Stimulated activated CD4-positive, alpha-beta T cell treated with anti-CD3 and anti-CD28 coated beads, Interleukin-4, amount 100 ng/mL, for 24 hours (primary cell): Measurements from ENCODE around the gene MCTP2.

ENCODE experiments used
- DNase-seq: peaks from one replicate; pipeline ENCODE4 v3.0.0-alpha.2; 2020

MCTP2 gene, protein sequence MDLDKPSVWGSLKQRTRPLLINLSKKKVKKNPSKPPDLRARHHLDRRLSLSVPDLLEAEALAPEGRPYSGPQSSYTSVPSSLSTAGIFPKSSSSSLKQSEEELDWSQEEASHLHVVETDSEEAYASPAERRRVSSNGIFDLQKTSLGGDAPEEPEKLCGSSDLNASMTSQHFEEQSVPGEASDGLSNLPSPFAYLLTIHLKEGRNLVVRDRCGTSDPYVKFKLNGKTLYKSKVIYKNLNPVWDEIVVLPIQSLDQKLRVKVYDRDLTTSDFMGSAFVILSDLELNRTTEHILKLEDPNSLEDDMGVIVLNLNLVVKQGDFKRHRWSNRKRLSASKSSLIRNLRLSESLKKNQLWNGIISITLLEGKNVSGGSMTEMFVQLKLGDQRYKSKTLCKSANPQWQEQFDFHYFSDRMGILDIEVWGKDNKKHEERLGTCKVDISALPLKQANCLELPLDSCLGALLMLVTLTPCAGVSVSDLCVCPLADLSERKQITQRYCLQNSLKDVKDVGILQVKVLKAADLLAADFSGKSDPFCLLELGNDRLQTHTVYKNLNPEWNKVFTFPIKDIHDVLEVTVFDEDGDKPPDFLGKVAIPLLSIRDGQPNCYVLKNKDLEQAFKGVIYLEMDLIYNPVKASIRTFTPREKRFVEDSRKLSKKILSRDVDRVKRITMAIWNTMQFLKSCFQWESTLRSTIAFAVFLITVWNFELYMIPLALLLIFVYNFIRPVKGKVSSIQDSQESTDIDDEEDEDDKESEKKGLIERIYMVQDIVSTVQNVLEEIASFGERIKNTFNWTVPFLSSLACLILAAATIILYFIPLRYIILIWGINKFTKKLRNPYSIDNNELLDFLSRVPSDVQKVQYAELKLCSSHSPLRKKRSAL

DNA sequence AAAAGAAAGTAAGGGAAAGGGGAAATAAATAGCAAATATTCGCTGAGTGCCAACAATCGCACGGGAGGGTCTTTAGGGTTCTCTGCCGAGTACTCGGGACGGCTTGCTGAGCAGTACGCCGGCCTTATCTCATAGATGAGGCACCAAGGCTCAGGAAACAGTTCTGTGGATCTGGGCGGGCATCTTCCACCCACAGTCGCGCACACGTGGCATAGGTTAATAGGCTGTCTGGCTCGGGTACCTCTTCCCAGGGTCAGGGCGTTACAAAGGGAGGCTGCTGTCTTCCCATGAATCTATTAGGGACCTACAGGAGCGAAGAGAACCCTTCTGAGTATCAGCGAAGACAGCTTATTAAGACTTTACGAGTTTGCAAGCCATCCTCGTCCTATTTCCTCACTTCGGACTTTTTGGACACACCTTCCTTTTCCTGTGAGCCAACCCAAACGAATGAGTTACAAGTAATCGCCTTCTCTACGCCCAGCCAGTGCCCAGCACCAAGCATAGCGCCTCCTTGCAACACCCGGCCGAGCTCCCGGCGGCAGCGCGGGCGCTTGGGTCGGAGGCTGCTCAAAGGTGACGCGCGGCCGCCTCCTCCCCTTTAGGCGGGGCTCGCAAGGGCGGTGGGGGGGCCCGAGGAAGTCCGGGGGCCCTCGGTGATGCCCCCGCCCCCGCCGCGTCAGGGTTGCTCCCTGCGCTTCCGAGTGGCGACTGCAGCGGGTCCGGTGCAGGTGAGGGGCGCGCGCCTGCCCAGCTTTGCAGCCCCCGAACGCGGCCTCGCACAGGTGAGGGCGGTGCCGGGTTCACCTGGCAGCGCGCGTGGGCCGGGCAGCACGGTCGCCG is at the start of gene MCTP2:
MCTP2 (plus strand) TSS at position 679 of the 840 bp plus-strand sequence. CDS start 66,705 bp downstream, outside the sequence.
- peak; percentile 76 for DNase-seq

DNA sequence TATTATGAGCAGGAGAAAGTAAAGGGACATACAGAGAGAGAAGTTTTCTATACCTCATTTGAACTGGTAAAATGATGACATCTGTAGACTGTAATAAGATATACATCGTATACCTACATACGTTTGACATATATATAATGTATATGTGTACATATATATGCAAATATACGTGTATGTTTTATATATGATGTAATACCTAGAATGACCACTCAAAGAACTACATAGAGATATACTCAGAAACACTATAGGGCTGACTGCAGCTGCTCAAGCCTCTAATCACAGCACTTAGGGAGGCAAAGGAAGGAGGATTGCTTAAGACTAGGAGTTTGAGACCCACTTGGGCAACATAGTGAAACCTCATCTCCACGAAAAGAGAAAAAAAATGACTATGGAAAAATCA is 48.5 kb upstream of the MCTP2 start:
- DNase-seq: no peak

DNA sequence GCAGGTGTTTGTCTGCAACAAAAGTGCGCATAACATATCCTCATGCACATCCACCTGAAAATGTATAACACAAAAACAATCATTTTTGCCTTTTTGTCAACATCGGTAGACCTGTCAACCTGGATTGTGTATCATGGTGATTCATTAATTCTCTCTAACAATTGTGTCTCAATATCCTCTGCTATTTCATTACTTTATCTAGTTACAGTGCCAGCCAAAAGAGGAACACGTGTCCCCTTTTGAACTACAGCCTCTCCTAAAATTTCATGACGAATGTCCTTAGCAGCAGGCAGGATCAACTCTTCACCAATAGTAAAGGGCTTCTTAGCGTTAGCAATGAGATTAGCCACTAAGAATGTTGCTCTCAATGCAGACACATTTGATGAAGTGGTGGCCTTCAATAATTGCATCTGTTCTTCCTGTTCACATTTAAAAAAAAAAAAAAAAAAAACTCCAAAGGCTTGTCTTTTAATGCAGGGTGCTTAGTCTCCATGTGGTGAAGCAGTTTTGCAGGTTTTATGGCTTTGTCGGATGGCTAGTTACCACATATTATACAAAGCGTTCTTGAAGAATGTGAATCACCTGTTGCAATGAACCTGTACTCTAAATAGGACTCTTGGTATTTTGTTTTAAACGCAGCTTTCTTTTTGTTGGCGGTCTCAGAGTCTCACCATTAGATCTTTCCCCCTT is 45.7 kb upstream of the MCTP2 start:
- no peak for DNase-seq

DNA sequence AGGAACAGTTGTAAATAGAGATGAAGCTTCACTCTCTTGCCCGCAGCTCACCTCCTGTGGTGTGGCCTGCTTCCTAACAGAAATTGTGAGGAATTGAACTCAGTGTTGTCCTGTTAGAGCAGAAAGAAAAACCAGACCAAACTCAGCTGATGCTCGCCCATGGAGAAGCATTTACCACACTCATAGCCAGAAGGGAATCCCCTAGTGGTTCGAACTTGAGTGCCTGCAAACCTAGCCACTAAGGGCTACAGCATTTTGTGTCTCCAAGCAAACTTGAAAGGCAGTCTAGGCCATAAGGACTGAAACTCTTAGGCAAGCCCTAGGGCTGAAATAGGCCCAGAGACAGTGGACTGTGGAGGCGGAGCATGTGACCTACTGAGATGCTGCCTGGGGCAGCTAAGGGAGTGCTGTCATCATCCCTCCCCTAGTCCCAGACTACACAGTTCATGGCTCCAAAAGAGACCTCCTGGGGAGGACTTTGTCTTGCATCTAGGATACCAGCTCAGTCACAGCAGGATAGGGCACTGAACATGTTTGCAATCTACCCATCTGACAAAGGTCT is 44.5 kb upstream of the MCTP2 start:
- DNase-seq: no peak

DNA sequence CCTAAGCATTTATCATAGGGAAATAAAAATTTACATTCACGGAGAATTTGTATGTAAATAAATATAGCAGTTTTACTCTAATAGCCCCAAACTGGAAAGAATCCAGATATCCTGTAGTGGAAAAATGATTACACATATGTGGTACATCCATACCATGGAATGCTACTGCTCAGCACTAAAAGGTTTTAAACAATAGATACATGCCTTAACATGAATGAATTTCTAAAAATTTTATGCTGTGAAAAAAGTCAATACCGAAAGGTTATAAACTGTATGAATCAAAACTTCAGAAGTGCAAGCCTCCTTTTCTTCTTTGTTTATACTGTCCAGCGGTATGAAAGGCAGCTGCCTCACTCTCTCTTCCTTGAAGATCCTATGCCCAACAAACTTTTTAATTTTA is 37.5 kb upstream of the MCTP2 start:
- no peak for DNase-seq

DNA sequence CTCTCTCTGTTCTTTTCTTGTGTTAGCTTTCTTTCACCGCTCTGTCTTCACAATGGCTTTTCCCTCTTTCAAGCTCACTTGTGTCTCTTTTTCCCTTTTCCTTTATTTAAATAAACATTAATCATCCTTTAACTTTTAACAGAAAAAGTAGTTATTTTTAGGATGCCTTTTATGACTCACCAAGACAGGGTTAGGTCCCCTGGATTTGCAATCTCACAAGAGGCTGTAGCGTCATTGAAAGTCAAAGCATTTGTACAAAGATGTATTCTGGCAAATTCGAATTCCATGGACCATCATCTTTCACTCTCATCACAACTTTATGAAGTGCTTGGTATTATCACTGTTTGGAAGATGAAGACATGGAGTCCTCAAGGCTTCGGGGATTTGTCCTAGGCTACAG is 34.8 kb upstream of the MCTP2 start:
- DNase-seq: no peak

DNA sequence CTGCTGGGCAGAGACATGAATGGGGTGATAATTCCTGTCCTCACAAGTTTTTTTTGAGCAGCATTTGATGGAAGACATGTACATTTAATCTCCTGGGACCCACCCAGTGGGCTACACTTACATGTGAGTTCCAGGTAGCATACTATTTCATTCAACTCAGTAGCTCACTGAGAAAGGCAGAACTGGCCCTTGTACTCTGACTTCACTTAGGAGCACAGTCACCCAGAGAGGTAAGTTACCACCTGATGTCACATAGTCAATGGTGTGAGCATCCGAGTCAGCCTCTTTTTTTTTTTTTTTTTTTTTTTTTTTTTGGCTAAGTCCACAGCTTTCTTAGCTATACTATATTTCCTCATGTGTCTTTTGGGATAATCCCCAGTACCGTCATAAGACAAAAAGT is 32.7 kb upstream of the MCTP2 start:
- no peak for DNase-seq

DNA sequence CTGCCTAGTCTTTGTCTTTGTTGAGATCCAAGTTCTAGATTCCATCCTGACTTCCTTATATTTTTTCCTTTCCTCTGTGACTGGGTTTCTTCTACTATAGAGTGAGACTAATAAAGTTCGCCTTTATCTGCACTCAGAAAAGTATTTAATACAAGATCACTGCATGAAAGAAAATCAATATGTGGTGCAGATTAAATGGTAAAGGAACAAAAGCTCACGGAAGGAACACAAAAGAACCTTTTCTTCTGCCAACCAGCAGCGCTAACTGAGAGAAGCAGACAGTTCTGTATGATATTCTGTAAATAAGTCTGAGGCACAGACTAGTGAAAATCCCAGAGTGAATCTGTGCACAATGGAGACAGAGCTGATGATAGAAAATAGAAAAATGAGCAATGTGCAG is 31.6 kb upstream of the MCTP2 start:
- no peak for DNase-seq

DNA sequence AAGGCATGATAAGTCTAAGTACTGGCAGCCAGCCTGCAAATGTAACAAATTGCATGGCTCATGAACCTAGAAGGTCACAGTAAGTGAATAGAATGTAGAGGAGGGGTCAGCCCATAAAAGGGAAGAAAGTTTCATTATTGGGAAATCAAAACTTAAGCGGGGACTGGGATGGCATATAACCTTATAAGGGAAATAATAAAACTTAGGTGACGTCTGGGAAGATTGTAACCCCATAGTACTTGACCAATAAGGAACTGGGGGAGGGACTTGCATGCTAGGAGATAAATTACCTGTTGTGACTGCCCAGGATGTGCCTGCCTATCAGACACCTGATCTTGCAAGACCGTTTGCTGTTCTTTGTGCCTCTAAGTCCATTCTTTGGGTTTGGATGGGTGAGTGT is 28.1 kb upstream of the MCTP2 start:
- DNase-seq: no peak

DNA sequence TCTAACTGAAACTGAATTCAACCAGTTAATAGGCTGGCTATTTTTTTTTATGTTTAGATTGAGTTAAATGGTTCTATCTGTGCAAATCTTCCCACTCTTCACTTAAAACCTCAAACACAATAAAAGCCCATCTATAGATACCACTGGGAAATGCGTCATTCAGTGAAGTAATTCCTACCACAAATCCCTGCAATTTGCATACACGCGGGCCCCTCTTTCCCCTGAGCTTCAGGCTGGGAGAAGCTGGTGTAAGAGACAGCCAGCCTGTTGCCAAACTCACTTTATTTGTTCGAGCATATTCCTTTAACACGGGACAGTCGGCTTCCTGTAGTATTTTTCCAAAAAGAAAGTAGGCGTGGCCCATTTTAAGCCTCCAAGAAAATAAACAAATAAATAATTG is 26.0 kb upstream of the MCTP2 start:
- peak; percentile 13 for DNase-seq

DNA sequence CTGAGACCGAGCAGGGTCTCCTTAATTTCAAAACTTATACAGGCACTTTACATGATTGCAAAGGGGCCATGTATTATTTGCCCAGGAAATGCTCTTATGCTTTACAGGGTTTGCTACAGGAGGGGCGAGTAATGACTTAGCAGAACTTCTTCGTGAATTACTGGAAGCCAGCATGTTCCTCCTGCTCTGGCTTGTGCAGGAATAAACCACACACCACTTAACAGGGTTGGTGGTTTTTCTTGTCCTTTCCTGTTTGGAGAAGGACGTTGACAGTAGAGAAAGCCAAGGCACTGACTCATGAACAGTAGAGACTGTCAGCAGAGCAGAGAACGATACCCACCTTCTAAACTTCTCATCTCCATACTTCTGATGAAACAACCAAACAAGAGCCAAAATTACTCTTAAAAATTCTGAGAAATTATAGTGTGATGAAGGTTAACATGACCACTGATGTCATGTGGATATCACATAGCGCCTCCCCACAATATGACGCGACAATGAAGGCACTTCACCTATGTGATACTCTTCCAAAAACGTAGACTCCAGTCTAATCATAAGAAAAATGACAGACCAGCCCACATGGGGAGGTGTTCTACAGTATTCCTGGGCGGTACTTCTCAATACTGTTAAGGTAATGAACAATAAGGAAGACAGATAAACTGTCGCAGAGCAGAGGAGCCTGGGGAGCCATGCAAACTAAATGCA is 24.7 kb upstream of the MCTP2 start:
- peak; percentile 28 for DNase-seq

DNA sequence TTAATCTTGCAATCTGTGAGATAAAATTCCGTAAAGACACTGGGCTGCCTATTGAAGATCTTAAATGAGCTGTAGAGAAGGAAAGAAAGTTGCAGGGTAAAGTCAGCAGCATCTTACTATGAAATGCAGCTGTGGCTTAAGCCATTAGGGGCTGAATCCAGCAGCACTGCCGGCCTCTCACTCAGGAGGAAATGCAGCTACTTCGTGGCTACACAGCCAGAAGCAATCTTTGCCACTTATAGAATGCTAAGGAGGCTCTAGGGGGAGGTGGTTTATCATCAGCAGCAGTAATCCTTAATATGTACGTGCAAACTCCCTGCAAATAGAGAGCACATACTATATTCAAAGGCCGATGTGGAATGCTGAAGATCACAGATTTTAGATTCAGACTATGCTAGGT is 19.1 kb upstream of the MCTP2 start:
- DNase-seq: no peak

DNA sequence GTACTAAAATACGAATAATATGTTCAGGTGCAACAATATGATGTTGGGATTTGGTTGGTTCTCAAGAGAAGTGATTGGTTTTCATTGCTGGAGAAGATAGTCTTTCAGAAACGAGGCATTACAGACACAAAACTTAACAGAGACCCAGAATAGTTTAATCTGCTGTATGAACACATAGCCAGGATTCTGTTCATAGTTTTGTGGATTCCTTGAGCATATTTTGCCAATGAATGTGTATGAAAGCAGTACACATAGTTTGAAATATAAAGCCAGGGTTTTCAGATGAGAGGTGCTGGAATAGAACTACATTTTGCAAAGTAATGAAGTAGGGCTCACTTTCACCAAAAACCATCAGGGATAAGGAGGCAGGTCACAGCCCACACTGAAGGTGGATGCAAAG is 5.7 kb upstream of the MCTP2 start:
- no peak for DNase-seq

DNA sequence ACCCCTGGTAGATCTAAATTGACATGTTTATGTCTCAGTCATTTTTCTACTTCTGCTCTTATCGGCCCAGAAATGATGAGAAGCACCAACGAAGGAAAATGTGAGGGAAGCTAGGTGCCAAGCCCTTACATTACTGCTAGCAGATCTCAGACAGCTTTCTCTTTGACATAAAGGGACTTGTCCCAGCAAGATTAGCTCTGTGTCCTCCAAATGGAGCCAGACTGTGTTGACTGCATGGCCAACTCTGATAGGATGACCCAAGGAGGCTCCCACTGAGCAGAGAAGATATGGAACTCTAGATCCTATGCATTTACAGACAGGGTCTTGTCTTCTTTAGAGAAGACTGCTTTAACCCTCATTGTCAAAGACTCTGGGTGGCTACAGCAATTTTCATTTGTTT is 2.8 kb upstream of the MCTP2 start:
- no peak for DNase-seq

DNA sequence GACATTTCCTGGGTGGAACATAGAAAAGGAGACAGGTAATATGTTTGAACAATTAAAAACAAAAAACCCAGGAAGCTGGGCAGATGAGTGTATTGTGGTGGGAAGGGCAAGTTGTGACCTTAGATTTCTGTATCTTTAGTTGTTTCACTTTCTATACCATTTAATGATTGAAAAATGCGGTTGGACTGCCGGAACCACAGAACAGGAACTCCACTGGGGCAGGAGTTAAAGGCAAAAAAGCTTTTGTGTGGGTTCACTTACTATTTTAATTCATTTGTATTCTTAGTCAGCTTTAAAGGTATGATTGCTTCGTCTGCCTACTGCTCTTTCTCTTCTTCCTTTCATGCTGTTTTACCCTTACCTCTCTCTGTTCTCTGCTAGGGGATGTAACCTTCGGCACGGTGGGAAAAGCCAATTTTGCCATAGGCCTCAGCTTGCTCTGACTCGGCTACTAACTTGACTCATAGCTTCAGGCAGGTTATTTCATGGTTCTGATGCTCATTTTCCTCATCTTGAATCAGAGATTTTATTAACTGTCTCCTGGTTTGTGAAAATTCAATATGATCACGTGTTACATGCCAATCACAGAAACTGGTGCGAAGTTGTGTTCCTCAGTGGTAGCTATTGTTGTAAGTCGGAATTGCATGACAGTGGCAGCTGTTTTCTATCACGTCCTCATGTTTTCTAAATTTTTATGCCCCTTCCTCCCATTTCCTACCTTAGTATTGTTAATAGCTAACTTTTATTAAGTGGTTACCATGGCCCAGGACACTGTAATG is 1.6 kb upstream of the MCTP2 start:
- peak; percentile 60 for DNase-seq

DNA sequence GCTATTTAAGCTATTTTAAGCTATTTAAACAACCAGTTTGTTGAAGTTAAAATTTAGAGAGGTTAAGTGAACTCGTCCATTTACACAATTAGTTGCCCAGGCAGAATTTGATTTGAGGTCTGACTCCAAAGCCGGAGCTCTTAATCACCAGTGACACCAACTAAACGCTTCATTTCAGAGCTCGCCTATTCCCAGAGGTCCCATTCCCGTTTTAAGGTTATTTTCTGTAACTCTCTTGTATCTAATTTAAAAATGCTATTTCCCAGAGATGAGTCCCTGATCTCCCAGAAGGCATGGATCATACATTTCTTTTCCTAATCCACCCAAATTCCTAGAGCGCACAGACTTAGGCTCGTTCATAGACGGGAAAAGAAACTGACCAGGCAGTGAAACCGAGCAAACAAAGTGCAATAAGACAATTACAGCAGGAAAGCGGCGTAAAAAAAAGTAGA is 904 bp upstream of the MCTP2 start:
- no peak for DNase-seq

DNA sequence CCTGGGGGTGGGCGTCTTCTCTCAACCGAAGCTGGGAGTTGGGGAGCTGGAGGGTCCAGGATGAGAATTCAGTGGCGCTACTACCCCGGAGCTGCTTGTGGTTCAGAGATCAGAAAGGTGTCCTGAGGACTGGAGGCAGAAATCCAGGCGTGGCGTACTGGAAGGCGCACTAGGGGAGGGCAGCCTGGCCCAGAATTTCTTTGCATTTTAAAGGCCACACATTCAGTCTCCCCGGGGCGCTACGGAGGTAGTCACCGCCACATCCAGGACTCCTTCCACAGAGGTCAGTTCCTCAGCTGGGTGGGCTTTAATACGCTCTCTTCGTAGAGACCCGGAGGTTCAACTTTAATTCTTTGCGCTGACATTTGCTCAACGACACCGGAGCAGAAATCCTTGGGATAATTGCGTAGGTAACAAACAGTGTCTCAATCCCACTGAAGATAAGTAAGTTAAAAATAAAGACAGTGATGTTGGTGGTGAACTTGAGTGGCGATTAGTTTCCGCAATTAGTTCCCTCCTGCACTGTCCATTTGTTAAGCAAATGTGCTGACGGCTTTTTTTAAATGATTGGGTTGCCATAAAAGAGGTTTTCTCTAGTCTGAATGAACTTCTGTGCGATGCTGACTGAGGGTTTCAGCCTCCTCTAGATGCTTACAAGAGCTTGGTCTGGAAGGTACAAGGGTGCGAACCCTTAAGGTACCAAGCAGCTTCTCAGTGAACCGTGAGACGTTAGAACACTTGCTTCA is 535 bp downstream of the MCTP2 start:
- no peak for DNase-seq

DNA sequence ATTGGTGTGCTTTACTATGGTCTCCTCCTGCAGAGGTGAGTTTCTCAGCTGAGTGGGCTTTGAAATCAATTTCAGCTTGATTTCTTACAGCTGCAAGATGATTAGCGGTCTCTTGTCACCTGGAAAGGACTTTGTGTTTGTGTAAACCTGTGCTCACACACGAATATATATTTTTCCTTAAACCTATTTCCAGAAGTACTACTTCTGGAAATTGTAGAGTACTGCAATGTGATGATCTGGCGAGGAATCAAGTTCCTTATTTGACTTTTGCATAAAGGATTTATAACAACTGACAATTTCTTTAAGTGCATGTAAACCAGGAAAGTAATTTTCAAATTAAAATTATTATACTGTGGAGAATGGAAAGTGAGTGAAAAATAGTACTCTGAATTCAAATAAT is 2.1 kb downstream of the MCTP2 start:
- no peak for DNase-seq

DNA sequence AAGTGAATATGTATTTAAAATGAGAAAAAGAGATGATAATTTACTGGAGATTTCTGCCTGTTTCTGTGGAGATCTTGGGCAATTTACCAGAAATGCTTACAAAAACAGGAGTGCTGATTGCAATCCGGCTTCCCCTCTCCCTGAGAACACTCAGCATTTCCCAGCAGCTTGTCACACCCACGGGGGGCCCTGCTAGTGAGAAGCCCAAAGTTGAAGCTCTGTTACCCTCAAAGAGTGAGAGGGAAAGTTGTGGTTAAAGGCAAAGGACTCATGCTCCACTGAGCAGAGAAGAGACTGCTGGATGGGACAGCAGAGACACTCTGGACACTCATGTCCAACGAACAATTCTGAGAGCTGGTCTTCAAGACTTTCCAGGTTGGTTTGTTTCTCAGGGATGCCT is 2.9 kb downstream of the MCTP2 start:
- peak; percentile 47 for DNase-seq

DNA sequence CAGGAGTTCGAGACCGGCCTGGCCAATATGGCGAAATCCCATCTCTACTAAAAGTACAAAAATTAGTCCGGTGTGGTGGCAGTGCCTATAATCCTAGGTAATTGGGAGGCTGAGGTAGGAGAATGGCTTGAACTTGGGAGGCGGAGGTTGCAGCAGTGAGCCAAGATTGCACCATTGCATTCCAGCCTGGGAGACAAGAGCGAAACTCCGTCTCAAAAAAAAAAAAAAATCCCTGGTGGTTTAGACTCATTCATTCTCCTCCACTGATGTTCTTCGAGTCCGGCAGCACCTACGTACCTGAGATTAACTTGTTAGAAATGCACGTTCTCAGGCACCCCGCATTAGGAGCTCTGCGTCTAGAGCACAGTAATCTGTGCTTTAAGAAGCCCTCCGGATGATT is 3.7 kb downstream of the MCTP2 start:
- DNase-seq: no peak
